ENCODE measurements around the gene ASTN1. TPM values are rescaled to one million over a fixed set of nuclear protein-coding genes. Genes with fewer than 3 reads are reported as not detected.

Gene ASTN1
- total RNA-seq, 4 donors from 2014 or later: 1.2 to 2.2 (median 1.6) TPM

DNA sequence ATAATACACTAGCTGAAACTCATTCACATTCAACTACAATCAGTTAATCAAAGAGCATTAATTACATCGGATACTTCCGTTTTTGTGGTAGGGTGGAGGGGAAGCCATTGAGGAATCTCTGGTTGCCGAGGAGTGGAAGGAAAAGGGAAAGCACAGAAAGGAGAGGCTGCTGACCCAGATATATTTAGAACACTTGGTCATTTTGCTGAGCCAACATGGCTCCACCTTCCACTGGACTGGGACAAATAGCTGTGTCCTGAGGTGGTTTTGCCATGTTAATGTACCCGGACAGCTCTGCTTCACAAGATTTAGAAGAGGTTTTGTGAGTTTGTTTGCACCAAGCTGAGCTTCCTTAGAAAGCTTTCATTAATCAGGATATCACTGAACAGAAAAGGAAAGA is 26.2 kb downstream of the ASTN1 start:
- WGBS: 93% methylated on average over 4 of the region's 4 CpGs
- Histone ChIP-seq H3K27ac (replicated peaks in 1 of 4) (no peak overlapping the region), H3K36me3 (no peaks in the 10 kb centered on the region), H3K27me3 (no peaks in the 10 kb centered on the region), H3K4me3 (no peak overlapping the region), H3K9me3 (no peaks in the 10 kb centered on the region), H3K4me1 (no peaks in the 10 kb centered on the region)
- no peak for DNase-seq (ENCODE audit: extremely low spot score)
- TF ChIP-seq POLR2AphosphoS5 (IDR thresholded peaks at IDR 0.05): no peak
- no peak for TF ChIP-seq CTCF (IDR thresholded peaks at IDR 0.05)
- TF ChIP-seq POLR2A (IDR thresholded peaks at IDR 0.05; ENCODE audit: low read depth): no peak
- no peak for TF ChIP-seq EP300 (IDR thresholded peaks at IDR 0.05)
- intact Hi-C loops (cut with DNase I): no loop called here

GRCh38 chr1:177137814-177138213 is 26.7 kb downstream of the ASTN1 start:
- TF ChIP-seq CTCF (IDR thresholded peaks at IDR 0.05) (no peak), POLR2AphosphoS5 (IDR thresholded peaks at IDR 0.05) (no peak), EP300 (IDR thresholded peaks at IDR 0.05) (no peak), POLR2A (IDR thresholded peaks at IDR 0.05; ENCODE audit: low read depth) (no peak)
- DNase-seq (ENCODE audit: extremely low spot score): no peak
- no peaks in the 10 kb centered on the region for H3K9me3 ChIP-seq
- intact Hi-C loops (cut with DNase I): no loop called here
- no peaks in the 10 kb centered on the region for H3K4me1 ChIP-seq
- no peaks in the 10 kb centered on the region for H3K36me3 ChIP-seq
- H3K27me3 ChIP-seq: no peaks in the 10 kb centered on the region
- no peak overlapping the region for H3K4me3 ChIP-seq
- no peak overlapping the region for H3K27ac ChIP-seq (replicated peaks in 1 of 4)
- WGBS: 81% methylated on average over 1 of the region's 1 CpG

DNA sequence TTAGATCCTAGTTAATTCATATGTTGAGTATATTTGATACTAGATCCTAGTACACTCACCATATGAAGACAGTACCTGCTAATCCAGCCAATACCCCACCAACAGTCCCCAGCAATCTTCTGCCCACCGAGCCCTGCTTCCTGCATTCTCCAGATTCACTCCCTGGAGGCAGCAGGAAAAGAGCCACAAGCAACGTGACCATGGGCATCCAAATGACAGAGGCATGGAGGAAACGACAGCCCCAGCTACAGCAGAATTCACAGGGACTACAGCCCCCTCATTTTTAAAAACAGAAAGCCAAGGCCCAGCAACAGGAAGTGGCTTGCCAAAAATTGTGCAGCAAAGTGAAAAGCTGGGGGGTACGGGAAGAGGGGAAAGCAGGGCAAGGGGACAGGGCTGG is 29.3 kb downstream of the ASTN1 start:
- WGBS: 48% methylated on average over 4 of the region's 4 CpGs
- Histone ChIP-seq H3K4me1 (peaks cover 0 to 4% (median 0%) of the 10 kb centered on the region in 4 donors), H3K4me3 (no peak overlapping the region), H3K27me3 (no peaks in the 10 kb centered on the region), H3K27ac (replicated peaks in 1 of 4) (no peak overlapping the region), H3K36me3 (no peaks in the 10 kb centered on the region), H3K9me3 (no peaks in the 10 kb centered on the region)
- TF ChIP-seq CTCF (IDR thresholded peaks at IDR 0.05): no peak
- TF ChIP-seq POLR2A (IDR thresholded peaks at IDR 0.05; ENCODE audit: low read depth): no peak
- TF ChIP-seq POLR2AphosphoS5 (IDR thresholded peaks at IDR 0.05): no peak
- no peak for TF ChIP-seq EP300 (IDR thresholded peaks at IDR 0.05)
- no peak for DNase-seq (ENCODE audit: extremely low spot score)
- intact Hi-C loops (cut with DNase I): no loop called here

- WGBS: 84% methylated on average over 4 of the region's 4 CpGs
- no peak for TF ChIP-seq CTCF (IDR thresholded peaks at IDR 0.05)
- no peak for TF ChIP-seq POLR2A (IDR thresholded peaks at IDR 0.05; ENCODE audit: low read depth)
- no peak for TF ChIP-seq POLR2AphosphoS5 (IDR thresholded peaks at IDR 0.05)
- TF ChIP-seq EP300 (IDR thresholded peaks at IDR 0.05): no peak
- Histone ChIP-seq H3K36me3 (no peaks in the 10 kb centered on the region), H3K9me3 (no peaks in the 10 kb centered on the region), H3K4me3 (no peak overlapping the region), H3K27me3 (no peaks in the 10 kb centered on the region), H3K4me1 (peaks cover 0 to 4% (median 0%) of the 10 kb centered on the region in 4 donors), H3K27ac (replicated peaks in 1 of 4) (no peak overlapping the region)
- no peak for DNase-seq (ENCODE audit: extremely low spot score)
- intact Hi-C loops (cut with DNase I): no loop called here
These were observed 30.5 kb downstream of the ASTN1 start for GRCh38 chr1:177133977-177134538.

- Histone ChIP-seq H3K27me3 (no peaks in the 10 kb centered on the region), H3K4me3 (no peak overlapping the region), H3K9me3 (no peaks in the 10 kb centered on the region), H3K36me3 (no peaks in the 10 kb centered on the region), H3K4me1 (peaks cover 0 to 4% (median 0%) of the 10 kb centered on the region in 4 donors), H3K27ac (replicated peaks in 1 of 4) (no peak overlapping the region)
- TF ChIP-seq CTCF (IDR thresholded peaks at IDR 0.05) (no peak), POLR2A (IDR thresholded peaks at IDR 0.05; ENCODE audit: low read depth) (no peak), EP300 (IDR thresholded peaks at IDR 0.05) (no peak), POLR2AphosphoS5 (IDR thresholded peaks at IDR 0.05) (no peak)
- 90% methylated on average over 2 of the region's 2 CpGs for WGBS
- DNase-seq (ENCODE audit: extremely low spot score): no peak
- intact Hi-C loops (cut with DNase I): no loop called here
These were observed 32.4 kb downstream of the ASTN1 start for GRCh38 chr1:177132141-177132540.
